Psoas muscle (tissue), 8 donors: ENCODE results near the gene RAB3D. TPM values are rescaled to one million over a fixed set of nuclear protein-coding genes. Genes with fewer than 3 reads are reported as not detected.
A peak's percentile ranks its signal among the peaks of the same experiment; 100 is the strongest.

Source experiments
- ATAC-seq, 4 donors: fragments of 200-7000 bp; cut with Tn5 transposase; one replicate each; pipeline ENCODE4 v1.9.1; 2020; ENCODE audit warnings: moderate library complexity in 3 of 4, mild to moderate bottlenecking in 2 of 4
- DNase-seq, 2 donors: peaks; one replicate each; pipeline ENCODE4 v3.0.0-alpha.2; 2020
- H3K27ac ChIP-seq: fragments of 200-600 bp; one replicate; pipeline ENCODE4 v1.8.0; 2022
- H3K27me3 ChIP-seq, 3 donors: fragments of 200-600 bp in 1 of 3; one replicate each; pipeline versions ENCODE4 v1.6.1 to v1.8.0; 2013 to 2022; ENCODE audit warnings: low read length in 2 of 3, mild to moderate bottlenecking in 2 of 3, moderate library complexity in 1 of 3; ENCODE audit not compliant: insufficient read depth in 3 of 3
- H3K36me3 ChIP-seq, 2 donors: fragments of 200-600 bp in 1 of 2; one replicate each; pipeline versions ENCODE4 v1.6.1 to v1.8.0; 2013 to 2022; ENCODE audit warnings: low read depth in 1 of 2, mild to moderate bottlenecking in 1 of 2, moderate library complexity in 1 of 2; ENCODE audit not compliant: insufficient read depth in 1 of 2
- H3K4me1 ChIP-seq: fragments of 200-600 bp; one replicate; pipeline ENCODE4 v1.8.0; 2022
- H3K4me3 ChIP-seq: fragments of 200-600 bp; one replicate; pipeline ENCODE4 v1.8.0; 2022; ENCODE audit warnings: mild to moderate bottlenecking
- H3K9me3 ChIP-seq: fragments of 200-600 bp; one replicate; pipeline ENCODE4 v1.8.0; 2022
- whole genome bisulfite sequencing, 3 donors: extraction: QIAGEN DNeasy Blood & Tissue Kit; methylation state at CpG; one replicate each; pipeline versions ENCODE4 v1.1.6 to v1.1.7; 2013; 5-methylcytosine and 5-hydroxymethylcytosine counted together
- intact Hi-C, 2 donors: fragments of 100-400 bp; cut with DNase I; formaldehyde crosslinking; loops; one replicate each; pipeline versions ENCODE4 v1.11.0 to v1.14.2; 2022
- polyA plus RNA-seq, 3 donors: library from polyadenylated mRNA; stranded (reverse); fragments of 200-250 nt; gene quantifications; one replicate each; pipeline ENCODE4 v1.2.3, GENCODE V29; 2013
- total RNA-seq, 4 donors: library from RNA; stranded (reverse); fragmentation: NEBNext Ultra II Directional in 2 of 4; extraction: Animal tissue kit (Norgen Biotek cat#: 25700) in 2 of 4; gene quantifications; one replicate each; pipeline versions ENCODE4 v1.2.1 to v1.2.4, GENCODE V29; 2021 to 2023
- TF ChIP-seq, protein P1 (sequence below): fragments of 200-600 bp; IDR thresholded peaks from one replicate; pipeline ENCODE4 v1.8.0; 2022; ENCODE audit warnings: antibody characterized with exemption
- donor health status: healthy with polysubstance abuse.
- donor health status: DM: no; HTN: no; CAD: no; lungs with moderate emphysema.
- donor health status: Bipolar disorder and iron deficiency.
- donor health status: healthy.
- donor health status: DM: yes; HTN: yes; CAD: no.
- donor health status: DM: no; HTN: no; CAD: no.
- donor health status: DM: no; HTN: no; CAD: no.
- donor health status: DM: yes; HTN: yes; CAD: no.

The RAB3D gene
- total and polyA plus RNA-seq, 7 donors: 1.1 to 5.6 (median 4.0) TPM

DNA sequence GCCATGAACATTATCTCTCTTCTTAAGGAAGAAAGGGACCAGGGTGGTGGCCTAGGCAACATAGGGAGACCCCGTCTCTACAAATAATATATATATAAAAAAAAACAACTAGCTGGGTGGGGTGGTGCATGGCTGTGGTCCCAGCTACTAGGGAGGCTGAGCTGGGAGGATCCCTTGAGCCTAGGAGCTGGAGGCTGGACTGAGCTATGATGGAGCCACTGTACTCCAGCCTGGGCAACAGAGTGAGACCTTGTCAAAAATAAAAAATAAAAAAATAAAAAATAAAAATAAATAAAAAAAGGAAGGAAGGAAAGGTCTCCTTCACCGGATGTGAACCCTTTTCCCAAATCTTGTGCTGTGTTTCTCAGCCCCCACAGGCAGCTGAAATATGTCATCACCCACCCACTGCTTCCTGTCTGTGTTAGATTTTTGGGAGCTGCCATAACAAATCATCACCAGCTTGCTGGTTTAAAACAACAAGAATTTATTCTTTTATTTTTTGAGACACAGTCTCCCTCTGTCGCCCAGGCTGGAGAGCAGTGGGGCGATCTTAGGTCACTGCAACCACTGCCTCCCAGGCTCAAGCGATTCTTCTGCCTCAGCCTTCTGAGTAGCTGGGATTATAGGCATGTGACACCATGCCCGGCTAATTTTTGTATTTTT, 53.0 kb downstream of the RAB3D start:
- intact Hi-C loops: loop anchor here in 1 of 2 donors (5.0 kb wide), 1 partner anchor 44 kb away; no protein-coding TSS in a partner anchor
- TF ChIP-seq, protein P1, sequence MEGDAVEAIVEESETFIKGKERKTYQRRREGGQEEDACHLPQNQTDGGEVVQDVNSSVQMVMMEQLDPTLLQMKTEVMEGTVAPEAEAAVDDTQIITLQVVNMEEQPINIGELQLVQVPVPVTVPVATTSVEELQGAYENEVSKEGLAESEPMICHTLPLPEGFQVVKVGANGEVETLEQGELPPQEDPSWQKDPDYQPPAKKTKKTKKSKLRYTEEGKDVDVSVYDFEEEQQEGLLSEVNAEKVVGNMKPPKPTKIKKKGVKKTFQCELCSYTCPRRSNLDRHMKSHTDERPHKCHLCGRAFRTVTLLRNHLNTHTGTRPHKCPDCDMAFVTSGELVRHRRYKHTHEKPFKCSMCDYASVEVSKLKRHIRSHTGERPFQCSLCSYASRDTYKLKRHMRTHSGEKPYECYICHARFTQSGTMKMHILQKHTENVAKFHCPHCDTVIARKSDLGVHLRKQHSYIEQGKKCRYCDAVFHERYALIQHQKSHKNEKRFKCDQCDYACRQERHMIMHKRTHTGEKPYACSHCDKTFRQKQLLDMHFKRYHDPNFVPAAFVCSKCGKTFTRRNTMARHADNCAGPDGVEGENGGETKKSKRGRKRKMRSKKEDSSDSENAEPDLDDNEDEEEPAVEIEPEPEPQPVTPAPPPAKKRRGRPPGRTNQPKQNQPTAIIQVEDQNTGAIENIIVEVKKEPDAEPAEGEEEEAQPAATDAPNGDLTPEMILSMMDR: peak; percentile 24

GRCh38 chr19:11284515-11284914, 54.9 kb downstream of the RAB3D start:
- WGBS, 3 donors: 45 to 57% (median 56%) methylated on average over 6 of the region's 6 CpGs
- DNase-seq: no peak
- no peak overlapping the region for H3K27ac ChIP-seq
- H3K36me3 ChIP-seq: no peaks in the 10 kb centered on the region
- ATAC-seq: no peak
- H3K27me3 ChIP-seq: peaks cover 0 to 10% (median 0%) of the 10 kb centered on the region in 3 donors
- TF ChIP-seq, protein P1: no peak
- H3K9me3 ChIP-seq: no peaks in the 10 kb centered on the region
- no peaks in the 10 kb centered on the region for H3K4me1 ChIP-seq
- no peak overlapping the region for H3K4me3 ChIP-seq
- intact Hi-C loops: no loop called here

More for the DNA sequence above, 53.0 kb downstream of the RAB3D start:
- H3K27me3 ChIP-seq: peaks cover 0 to 10% (median 0%) of the 10 kb centered on the region in 3 donors
- no peaks in the 10 kb centered on the region for H3K4me1 ChIP-seq
- no peaks in the 10 kb centered on the region for H3K9me3 ChIP-seq
- peak in 2 of 4 donors; percentile 33 to 46 for ATAC-seq
- WGBS, 3 donors: 27 to 32% (median 29%) methylated on average over 6 of the region's 6 CpGs
- no peak overlapping the region for H3K4me3 ChIP-seq
- no peak for DNase-seq
- no peaks in the 10 kb centered on the region for H3K36me3 ChIP-seq
- H3K27ac ChIP-seq: peak overlapping the region; percentile 32

GRCh38 chr19:11281356-11282049, 58.0 kb downstream of the RAB3D start:
- H3K27me3 ChIP-seq: no peaks in the 10 kb centered on the region
- H3K4me1 ChIP-seq: no peaks in the 10 kb centered on the region
- WGBS, 3 donors: 55 to 61% (median 57%) methylated on average over 11 of the region's 11 CpGs
- H3K4me3 ChIP-seq: no peak overlapping the region
- H3K9me3 ChIP-seq: no peaks in the 10 kb centered on the region
- no peak overlapping the region for H3K27ac ChIP-seq
- intact Hi-C loops: no loop called here
- H3K36me3 ChIP-seq: no peaks in the 10 kb centered on the region
- TF ChIP-seq, protein P1: no peak
- ATAC-seq (no peak), DNase-seq (no peak)

DNA sequence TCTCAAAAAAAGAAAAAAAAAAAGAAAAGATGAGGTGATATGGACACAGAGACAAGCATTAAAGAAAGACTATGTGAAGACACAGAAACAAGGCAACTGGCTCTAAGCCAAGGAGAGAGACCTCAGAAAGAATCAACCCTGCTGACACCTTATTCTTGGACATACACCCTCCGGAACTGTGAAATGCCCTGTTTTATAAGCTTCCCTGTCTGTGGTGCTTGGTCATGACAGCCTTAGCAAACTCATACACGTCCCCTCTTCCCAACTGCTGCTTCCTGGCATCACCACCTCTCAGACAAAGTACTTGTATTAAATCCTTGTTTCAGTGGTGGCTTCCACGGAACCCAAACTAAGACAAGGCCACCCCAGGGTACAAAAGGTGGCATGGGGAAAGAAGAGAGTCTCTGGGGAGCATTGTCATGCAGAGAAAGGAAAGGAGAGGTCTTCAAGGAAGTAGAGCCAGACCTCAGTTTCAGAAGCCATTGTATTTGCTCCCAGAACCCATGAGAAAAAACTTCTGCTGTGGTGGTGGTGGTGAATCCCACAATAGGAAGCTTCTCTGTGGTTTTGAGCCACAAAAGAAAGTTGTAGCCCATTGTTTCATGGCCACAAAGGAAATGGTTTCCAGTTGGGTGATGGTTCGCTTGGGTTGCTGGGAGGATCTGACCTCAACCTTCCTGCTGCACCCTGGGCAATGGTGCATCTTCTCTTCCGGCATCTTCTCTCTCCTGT, 59.8 kb downstream of the RAB3D start:
- Histone ChIP-seq H3K36me3 (no peaks in the 10 kb centered on the region), H3K27ac (no peak overlapping the region), H3K4me3 (no peak overlapping the region), H3K9me3 (no peaks in the 10 kb centered on the region), H3K27me3 (no peaks in the 10 kb centered on the region), H3K4me1 (no peaks in the 10 kb centered on the region)
- no peak for DNase-seq
- 73 to 87% (median 82%) methylated on average over 5 of the region's 5 CpGs for WGBS, 3 donors
- no peak for ATAC-seq
- TF ChIP-seq, protein P1: no peak
- intact Hi-C loops: no loop called here
